COLO668 (cell line): Measurements from ENCODE around the gene TMPRSS6.

Experiments
- DNase-seq: peaks from one replicate; lab custom pipeline; 2025; ENCODE audit not compliant: unreplicated experiment; lab: John Stamatoyannopoulos, UW

TMPRSS6 gene

DNA sequence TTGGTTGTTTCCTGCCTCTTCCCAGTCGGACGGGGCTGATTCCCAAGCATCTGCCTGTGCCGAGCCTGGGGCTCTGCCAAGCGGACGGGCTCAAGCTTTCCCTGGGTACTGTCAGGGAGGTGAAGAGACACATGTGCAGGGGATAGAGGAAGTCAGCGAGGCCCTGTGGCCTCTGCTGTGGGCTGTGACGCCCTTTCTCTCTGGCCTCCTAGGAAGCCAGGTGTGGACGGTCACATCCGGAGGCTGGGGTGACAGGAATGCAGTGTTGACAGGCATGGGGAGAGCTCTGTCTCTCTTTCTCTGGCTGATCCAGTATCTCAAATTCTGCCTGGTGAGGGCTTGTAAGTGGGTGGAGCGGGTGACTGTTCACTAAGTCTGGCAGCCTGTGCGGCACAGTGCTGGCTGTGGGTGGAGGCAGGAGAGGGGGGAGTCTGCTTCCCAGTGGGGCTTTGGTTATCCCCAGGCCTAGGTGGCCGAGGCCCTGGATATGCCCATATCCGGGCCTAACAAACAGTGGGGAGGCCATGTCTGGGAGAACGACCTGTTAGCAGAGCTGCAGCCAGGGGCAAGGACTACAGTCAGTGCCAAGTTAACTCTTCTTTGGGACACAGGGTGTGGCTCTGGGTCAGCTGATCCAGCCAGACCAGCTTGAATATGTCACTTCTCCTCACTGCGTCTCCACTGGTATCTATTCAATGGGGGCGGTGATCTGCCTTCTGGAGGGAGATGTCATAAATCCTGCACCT, 56.0 kb downstream of the TMPRSS6 start:
- peak; percentile 19 for DNase-seq

DNA sequence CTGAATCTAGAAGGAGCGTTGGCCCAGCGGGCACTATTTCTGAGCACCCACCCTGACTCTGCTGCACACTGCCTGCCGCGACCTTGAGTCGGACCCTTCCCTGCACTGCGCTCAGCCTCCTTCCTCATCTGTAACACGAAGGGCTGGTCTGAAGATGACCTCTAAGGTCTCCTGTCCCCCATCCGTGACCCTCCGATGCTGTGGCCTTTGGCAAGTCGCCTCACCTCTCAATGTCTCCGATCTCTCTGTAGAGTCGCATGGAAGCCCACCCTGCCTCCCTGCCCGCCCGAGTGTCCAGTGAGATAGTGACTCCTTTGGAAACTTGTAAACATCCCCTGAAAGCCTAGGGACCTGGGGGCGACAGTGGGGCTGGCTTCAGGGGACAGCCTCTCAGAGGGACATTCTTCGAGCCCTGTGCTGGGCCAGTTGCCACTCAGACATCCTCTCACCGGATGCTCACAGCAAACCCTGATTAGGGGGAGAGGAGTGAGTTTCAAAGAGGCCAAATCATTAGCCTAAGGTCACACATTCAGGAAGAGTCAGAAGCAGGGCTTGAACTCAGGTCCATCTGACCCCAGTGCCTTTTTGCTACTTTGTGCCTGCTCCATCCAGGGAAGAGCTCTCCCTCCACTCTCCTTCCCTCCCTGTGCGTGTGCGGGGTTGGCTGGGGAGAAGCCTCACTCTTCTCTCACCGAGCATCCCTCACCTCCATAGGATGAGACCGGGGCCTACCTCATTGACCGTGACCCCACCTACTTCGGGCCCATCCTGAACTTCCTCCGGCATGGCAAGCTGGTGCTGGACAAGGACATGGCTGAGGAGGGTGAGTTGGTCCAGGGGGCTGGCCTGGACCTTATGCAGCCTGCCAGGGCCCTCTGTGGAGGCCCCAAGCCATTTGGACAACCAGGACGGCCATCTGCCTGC, 56.9 kb downstream of the TMPRSS6 start:
- DNase-seq = no peak

DNA sequence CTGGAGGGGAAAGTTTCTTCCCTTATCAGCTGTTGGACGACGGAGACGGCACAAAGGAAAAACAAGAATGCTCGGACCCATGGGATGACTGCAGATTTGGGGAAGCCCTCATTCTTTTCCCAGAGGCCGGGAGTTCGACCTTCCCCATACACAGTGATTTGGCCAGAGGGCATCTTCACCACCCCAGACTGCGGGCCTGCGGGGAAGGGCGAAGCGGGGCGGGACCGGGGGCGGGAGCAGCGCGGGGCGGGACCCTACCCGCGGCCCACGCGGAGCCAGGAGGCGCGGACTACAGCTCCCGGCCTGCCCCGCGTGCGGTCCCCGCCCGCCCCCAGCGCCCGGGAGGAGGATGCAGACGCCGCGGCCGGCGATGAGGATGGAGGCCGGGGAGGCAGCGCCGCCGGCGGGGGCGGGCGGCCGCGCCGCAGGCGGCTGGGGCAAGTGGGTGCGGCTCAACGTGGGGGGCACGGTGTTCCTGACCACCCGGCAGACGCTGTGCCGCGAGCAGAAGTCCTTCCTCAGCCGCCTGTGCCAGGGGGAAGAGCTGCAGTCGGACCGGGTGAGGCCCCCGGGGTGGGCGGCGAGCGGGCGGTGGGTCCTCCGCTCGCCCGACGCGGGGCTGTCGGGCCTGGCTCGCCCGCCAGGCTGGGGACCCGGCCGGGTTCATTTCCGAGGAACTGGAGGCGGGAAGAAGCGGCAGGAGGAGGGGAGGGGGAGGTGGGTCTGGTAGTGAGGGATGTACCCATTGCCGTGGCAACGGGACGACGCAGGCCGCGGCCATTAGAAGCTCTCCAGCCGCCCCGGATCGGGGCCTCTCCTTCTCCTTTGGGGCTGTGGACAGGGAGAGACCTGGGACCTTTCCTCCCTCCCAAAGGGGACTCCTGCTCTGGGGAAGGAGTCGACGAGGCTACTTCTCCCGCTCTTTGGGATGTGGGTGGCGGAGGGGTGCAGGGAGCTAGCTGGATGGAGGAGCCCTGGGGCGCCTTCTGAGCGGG, 57.8 kb downstream of the TMPRSS6 start, which contains the start of gene KCTD17:
TSS of gene KCTD17 (plus strand) at position 352 of the 995 bp plus-strand sequence. CDS start at position 371, 19 bp downstream.
- peak; percentile 87 for DNase-seq

DNA sequence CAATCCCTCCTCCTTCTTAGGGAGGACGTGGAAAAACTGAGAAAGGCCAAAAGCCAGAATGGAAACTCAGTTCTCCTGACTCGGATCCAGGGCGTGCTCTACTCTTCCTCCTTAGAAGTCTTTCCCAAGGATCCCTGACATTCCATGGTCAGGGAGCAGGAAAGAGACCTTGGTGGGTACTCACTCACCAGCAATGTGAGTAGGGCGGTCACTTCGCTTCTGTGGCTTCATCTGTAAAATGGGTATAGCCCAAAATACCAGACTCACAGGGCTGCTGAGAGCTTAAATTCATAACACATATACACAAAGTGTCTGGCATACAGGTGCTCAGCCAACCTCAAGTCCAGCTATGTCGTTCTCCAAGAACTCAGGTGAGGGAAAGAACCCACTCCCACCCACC, 58.6 kb downstream of the TMPRSS6 start:
- no peak for DNase-seq

DNA sequence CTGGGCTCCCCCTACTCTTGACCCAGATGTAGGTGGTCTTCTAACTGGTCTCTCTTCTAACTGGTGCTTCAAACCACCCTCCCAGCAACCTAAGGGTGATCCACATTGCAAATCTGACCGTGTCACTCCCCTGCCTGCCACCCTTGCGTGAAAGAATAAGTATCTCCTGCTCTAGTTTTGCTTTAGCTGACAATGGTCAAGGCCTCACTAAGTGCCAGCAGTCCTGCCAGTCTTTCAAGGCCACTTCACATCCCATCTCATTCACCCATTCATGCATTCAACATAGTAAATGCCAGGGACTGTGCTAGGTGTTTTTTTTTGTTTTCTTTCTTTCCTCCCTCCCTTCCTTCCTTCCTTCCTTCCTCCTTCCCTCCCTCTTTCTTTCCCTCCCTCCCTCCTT, 60.3 kb downstream of the TMPRSS6 start:
- DNase-seq = no peak

DNA sequence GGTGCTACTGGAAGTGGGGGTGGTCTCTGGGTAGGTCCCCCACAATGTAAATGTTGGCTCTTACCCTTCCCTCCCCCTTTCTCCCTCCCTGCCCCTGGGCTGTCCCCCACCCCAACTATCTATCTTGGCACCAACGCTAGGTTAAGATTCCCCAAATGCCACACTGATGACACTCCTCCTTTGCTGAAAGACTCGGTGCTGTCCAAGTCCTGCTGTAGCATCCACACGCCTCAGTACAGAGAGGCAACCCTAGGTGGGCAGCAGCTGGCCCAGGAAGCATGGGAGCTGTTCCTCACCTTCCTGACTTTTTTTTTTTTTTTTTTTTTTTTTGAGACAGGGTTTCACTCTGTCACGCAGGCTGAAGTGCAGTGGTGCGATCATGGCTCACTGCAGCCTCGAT, 61.4 kb downstream of the TMPRSS6 start:
- DNase-seq = no peak

DNA sequence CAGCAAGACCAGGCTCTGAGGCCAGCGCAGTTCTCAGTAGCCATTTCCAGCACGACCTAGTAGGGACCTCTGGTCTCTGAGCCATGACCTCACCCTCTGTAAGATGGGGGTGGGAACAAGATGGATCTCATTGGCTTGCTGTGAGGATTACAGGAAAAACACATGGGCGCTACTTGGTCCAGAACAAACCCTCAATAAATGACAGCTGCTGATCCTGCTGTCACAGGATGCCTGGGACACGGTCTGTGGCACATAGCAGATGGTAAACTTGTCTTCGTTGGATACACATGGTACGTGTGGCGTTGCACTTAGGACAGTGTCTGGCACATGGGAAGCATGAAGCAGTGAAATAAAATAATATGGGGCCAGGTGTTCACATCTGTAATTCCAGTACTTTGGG, 62.5 kb downstream of the TMPRSS6 start:
- no peak for DNase-seq

DNA sequence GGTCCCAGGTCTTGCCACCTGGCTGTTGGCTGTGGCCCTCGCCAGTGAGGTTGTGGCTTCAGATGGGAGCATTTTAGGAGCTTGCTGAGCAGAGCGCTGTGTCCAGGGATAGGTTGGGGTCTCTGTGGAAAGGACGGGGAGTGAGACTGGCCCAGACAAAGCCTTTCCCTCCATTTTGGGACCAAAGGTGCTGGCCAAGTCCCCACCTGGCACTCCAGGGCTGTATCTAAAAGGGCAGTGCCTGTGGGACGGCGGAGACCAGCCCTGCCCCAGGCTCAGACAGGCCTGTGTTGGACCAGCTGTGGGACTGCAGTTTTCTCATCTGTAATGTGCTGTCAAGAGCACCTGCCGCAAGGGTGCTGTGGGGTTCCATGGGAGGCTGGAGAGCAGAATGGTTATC, 62.9 kb downstream of the TMPRSS6 start:
- DNase-seq = no peak

DNA sequence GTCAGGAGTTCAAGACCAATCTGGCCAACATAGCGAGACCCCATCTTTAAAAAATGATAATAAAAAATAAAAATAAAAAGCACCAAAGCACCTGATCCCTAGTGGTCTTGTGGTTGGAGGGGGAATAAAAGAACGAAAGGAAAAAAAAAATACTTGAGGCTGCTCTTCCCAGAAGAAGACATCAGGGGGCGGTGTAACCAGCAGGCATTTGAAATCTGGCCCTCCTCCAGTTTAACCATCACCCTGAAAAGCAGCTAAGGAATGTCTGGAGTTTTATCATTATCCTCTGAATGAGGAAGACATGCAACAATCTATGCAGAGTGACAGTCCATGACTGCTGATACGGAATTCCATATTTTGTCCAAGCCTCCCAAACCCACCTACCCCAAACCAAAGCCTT, 63.6 kb downstream of the TMPRSS6 start:
- no peak for DNase-seq

DNA sequence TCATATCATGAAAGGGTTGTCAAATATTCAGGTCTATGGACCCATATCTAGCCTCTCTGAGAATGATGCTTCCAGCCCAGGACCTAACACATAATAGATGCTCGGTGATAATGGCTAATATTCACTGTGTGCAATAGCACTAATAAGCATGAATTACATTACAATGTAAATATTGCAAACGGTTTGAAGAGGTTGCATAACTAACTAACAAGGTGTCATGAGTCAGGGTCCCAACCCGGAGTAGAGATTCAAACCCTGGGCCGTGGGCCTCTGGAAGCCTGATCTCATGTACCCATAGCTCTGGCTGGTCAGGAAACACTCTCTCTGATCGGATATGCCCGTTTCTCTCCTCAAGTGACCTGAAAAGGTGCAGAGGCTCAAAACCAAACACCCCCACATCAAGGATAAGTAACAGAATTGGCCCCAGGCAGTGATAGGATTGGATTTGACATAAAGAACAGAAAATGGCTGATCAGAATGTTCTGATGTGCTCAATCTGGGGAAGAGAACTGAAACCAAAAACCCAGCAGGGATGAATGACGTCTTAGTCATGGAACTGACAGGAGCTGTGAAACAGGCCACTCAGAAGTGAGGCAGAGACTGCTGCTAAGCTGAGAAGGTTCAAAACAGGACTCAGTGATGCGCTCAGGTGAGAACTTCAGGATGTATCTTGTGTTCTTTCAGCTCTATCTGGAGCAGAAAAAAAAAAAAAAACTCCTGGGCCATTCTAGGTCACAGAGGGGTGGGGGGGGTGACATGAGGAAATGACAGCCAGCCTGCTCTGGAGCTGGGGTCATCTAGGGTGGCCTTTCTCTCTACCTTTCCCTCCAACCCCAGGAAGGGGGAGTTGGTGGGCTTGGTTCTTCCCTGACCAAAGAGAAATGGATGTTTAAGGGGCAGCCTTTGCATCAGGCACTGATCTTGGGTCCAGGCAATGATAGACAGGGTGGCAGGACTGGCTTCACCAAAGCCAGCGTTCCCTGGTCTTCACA, 64.6 kb downstream of the TMPRSS6 start:
- no peak for DNase-seq

DNA sequence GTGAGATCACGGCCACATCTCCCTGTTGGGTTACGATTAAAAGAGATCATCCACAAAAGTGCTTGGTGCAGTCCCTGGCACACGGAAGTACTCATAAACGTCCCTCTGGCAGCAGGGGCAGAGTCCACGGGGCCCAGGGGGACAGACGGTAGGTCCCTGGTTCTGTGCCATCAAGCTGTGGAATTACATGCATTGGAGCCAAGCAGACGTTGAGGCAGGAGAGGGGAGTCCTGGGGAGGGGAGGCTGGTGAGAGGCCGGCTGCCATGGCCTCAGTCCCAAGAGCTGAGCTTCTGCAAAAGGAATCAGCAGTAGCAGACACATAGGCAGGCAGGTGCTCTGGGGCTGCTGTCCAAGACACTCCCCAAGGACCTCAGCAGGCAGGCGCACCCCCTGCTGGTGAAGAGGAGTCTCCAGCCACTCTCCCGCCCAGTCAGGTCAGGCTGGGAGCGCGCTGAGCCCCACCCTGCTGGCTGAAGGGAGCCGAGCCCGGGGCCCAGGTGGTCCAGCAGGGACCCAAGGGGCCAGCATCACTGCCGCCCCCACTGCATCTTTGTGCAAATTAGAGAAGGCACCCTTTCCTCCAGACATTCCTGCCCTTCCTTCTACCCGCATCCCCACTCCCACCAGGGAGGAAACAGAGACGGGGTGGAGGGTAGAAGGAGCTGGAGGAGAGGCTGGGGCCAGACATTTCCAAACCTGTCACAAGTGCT, 65.5 kb downstream of the TMPRSS6 start:
- peak; percentile 71 for DNase-seq

DNA sequence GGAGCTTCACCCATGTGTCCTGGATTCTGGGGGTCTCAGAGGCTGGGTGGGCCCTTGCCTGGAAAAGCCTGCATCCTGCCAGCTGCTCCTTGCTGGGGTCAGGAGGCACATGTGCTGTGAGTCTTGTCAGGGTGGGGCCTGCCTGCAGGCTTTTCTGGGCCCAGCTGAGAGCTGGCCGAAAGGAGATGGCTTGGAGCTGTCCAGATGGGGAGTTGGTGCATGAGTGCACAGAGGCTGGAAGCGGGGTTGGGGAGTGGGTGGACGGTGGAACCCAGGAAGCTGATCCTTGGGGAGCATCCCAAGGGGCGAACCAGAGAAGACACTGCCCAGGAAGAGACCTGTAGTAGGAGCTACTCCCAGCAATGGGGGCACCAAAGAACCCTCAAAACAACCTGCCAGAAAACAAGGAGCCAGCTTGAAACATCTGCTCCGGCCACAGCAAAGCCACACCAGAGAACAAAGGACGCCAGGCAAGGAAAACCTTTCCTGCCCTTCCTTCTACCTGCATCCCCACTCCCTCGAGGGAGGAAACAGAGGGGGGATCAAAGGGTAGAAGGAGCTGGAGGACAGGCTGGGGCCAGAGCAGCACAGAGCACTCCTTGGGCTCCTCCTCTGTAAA, 66.2 kb downstream of the TMPRSS6 start:
- DNase-seq = no peak

DNA sequence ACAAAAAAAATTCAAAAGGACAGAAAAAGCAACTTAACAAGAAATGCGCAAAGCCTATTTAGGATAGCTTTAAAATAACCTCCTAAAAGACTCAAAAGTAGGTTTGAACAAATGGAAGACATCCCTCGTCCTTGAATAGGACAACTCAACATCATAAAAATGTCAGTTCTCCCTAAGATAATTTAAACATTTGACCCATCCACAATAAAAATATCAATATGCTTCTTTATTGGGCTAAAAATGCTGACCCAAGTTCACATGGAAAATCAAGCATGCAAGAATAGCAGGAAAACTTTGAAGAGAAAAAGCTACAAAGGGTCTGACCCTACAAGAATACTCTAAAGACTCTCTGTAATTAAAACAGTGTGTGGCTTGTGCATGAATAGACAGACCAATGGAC, 70.0 kb downstream of the TMPRSS6 start:
- DNase-seq = no peak

DNA sequence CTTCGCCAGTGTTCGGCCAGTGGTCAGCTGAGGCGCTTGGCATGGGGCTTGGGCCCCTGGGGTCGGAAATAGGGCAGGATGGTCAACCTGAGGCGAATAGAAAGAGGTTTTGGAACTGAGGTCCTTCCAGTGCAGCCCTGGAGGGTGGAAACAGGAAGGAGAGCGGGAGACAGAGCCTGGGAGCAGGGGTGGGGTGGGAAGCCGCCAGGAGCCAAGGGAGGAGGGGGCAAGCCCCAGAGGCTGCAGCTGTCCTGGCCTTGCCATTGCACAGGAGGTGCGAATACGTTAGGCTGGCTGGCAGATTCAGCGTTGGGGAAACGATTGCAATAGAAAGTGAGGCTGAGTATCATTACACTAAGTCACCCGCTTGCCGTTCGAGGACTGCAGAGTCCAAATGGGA, 71.8 kb downstream of the TMPRSS6 start:
- DNase-seq = no peak

DNA sequence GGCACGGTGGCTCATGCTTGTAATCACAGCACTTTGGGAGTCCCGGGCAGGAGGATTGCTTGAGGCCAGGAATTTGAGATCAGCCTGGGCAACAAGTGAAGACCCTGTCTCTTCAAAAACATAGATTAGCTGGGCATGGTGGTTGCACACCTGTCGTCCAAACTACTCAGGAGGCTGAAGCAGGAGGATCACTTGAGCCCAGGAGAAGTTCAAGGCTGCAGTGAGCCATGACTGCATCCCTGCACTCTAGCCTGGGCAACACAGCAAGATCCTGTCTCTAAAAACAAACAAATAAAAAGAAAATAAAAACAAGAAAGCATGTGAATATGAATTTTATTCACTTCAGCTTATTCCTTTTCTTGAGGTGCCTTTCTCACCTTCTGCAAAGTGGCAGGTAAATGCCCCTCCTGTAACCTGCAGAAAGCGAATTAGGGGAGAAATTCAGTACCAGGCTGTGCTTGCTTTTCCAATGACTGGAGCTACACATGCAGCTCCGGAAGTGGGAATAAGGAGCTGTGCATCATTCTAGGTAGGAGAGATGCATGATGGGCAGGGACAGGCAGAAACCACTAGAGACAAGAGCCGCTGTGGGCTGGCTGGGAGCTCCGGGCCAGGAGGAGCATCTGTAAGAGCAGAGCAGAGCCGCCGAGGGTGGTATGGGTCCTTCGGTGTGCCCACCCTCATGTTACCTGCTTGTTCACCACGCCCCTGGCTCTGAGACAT, 72.7 kb downstream of the TMPRSS6 start:
- DNase-seq = no peak

DNA sequence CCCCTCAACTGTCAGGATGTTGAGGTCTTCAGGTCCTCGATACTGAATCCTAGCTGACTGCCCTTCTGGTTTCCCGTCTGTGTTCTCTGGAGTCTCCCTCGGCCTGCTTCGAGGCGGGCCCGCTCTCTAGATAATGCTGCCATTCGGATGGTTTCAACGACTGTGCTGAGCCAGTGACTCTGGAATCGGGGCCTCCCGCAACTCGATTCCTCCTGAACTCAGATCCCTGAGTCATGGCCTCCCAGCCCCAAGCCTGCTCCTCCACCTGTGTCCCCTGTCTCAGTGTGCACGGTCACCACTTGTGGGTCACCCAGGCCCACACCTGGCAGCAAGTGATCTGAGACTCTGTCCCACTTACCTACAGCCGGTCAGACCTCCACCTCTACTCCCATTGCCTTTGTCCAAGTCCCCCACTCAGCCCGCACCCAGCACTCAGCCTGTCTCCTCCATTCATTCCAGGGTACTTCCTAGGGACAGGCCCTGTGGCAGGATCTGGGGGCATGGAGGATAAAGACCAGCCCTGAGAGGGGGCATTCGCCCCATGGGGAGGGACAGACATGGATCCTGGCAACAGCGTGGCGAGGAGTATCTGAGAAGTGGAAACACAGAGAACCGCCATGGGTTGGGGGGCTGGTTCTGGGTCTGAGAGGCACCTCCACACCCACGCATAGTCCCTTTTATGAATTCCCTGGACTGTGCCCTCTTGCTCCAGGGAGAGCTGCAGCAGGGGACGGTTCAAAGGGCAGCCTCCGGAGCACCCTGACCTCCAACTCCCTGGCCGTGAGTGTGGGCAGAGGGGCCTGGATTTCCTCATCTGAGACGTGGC, 75.7 kb downstream of the TMPRSS6 start:
- no peak for DNase-seq
